NT2/D1 (cell line): ENCODE results near the gene ZNF837.

Experiments
- YY1 ChIP-seq: IDR thresholded peaks from 2 replicates; pipeline ENCODE4 v1.6.1; 2011; ENCODE audit not compliant: insufficient read length, insufficient read depth
- ZNF274 ChIP-seq: IDR thresholded peaks from 2 replicates; pipeline ENCODE4 v1.6.1; 2011; ENCODE audit warnings: mild to moderate bottlenecking, low read depth, low read length

GRCh38 chr19:58357481-58358145, 23.2 kb downstream of the ZNF837 start:
- TF ChIP-seq YY1 (no peak), ZNF274 (no peak)
